Hepatocyte (in vitro differentiated cells): Measurements from ENCODE around the gene SAFB2.

Source experiments
- EZH2 ChIP-seq: fragments of 200-600 bp; sonication (generic); IDR thresholded peaks from 2 replicates; pipeline ENCODE4 v1.6.1; 2016; ENCODE audit warnings: antibody characterized with exemption, mild to moderate bottlenecking, borderline replicate concordance
- EZH2phosphoT487 ChIP-seq: fragments of 200-600 bp; sonication (generic); IDR thresholded peaks from one replicate; pipeline ENCODE4 v1.6.1; 2018; ENCODE audit warnings: antibody characterized with exemption, mild to moderate bottlenecking, low read depth, moderate library complexity; ENCODE audit not compliant: unreplicated experiment, severe bottlenecking
- TF ChIP-seq, protein P1 (sequence below): fragments of 200-600 bp; sonication (generic); IDR thresholded peaks from 2 replicates; pipeline ENCODE4 v1.5.1; 2016; ENCODE audit warnings: antibody characterized with exemption, mild to moderate bottlenecking; ENCODE audit not compliant: poor library complexity

DNA sequence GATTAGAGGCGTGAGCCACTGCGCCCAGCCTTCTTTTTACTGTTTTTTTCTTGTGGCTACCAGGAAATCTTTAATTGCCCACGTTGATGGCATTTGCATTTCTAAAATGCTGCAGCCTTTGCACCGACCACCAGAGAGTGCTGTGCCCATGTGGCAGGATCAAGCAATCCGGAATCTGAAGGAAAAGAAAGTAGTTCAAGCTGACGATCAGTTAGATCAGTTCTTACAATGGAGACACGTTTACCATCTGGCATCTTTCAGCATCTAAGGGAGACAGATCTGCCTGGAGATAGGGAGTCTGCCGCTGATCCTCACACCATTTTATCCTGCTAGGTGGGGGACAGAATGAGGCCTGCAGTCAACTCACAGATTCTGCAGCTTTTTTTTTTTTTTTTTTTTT is 74.7 kb downstream of the SAFB2 start:
- TF ChIP-seq, protein P1, sequence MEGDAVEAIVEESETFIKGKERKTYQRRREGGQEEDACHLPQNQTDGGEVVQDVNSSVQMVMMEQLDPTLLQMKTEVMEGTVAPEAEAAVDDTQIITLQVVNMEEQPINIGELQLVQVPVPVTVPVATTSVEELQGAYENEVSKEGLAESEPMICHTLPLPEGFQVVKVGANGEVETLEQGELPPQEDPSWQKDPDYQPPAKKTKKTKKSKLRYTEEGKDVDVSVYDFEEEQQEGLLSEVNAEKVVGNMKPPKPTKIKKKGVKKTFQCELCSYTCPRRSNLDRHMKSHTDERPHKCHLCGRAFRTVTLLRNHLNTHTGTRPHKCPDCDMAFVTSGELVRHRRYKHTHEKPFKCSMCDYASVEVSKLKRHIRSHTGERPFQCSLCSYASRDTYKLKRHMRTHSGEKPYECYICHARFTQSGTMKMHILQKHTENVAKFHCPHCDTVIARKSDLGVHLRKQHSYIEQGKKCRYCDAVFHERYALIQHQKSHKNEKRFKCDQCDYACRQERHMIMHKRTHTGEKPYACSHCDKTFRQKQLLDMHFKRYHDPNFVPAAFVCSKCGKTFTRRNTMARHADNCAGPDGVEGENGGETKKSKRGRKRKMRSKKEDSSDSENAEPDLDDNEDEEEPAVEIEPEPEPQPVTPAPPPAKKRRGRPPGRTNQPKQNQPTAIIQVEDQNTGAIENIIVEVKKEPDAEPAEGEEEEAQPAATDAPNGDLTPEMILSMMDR, result peak; percentile 51
- TF ChIP-seq EZH2phosphoT487, result no peak
- TF ChIP-seq EZH2, result no peak
